HepG2 (cell line): ENCODE measurements around the gene DTX4. TPM values are rescaled to one million over a fixed set of nuclear protein-coding genes. Genes with fewer than 3 reads are reported as not detected.

Experiments
- ADNP ChIP-seq: sonication (generic); formaldehyde crosslinking; IDR thresholded peaks from 2 replicates; pipeline ENCODE4 v1.4.0; 2020; ENCODE audit warnings: missing genetic modification reagents
- ARNT2 ChIP-seq: sonication (generic); formaldehyde crosslinking; IDR thresholded peaks from 2 replicates; pipeline ENCODE4 v1.8.0; 2022; ENCODE audit warnings: mild to moderate bottlenecking, low read depth, missing genetic modification reagents, moderate library complexity
- ATF1 ChIP-seq: IDR thresholded peaks from 2 replicates; pipeline ENCODE4 v1.6.1; 2016; ENCODE audit warnings: mild to moderate bottlenecking, control low read depth
- BCL3 ChIP-seq: sonication (generic); formaldehyde crosslinking; IDR thresholded peaks from 2 replicates; pipeline ENCODE4 v1.5.1; 2020; ENCODE audit warnings: mild to moderate bottlenecking, missing genetic modification reagents, moderate library complexity
- DR1 ChIP-seq: sonication (generic); formaldehyde crosslinking; IDR thresholded peaks from 2 replicates; pipeline ENCODE4 v1.8.0; 2021; ENCODE audit warnings: mild to moderate bottlenecking, missing genetic modification reagents, inconsistent platforms
- ETS1 ChIP-seq: sonication (generic); formaldehyde crosslinking; IDR thresholded peaks from 2 replicates; pipeline ENCODE4 v1.4.0; 2020; ENCODE audit warnings: missing genetic modification reagents
- GMEB2 ChIP-seq: IDR thresholded peaks from 2 replicates; pipeline ENCODE4 v1.6.1; 2016; ENCODE audit warnings: missing biosample characterization, missing genetic modification reagents, low read depth
- HNF4A ChIP-seq: sonication (generic); formaldehyde crosslinking; IDR thresholded peaks from 2 replicates; pipeline ENCODE4 v1.4.0; 2020; ENCODE audit warnings: missing genetic modification reagents
- PAF1 ChIP-seq: IDR thresholded peaks from 2 replicates; pipeline ENCODE4 v1.6.1; 2016; ENCODE audit warnings: missing genetic modification reagents, missing compliant biosample characterization
- RAD21 ChIP-seq: fragments of 450-650 bp; formaldehyde crosslinking; IDR thresholded peaks from 2 replicates; pipeline ENCODE4 v1.5.0; 2020; ENCODE audit warnings: mild to moderate bottlenecking
- TAF1 ChIP-seq: sonication (generic); formaldehyde crosslinking; IDR thresholded peaks from 2 replicates; pipeline ENCODE4 v1.4.0; 2020; ENCODE audit warnings: missing genetic modification reagents
- TBX2 ChIP-seq: sonication (generic); formaldehyde crosslinking; IDR thresholded peaks from 2 replicates; pipeline ENCODE4 v1.5.0; 2020; ENCODE audit warnings: missing genetic modification reagents, mild to moderate bottlenecking, borderline replicate concordance
- ZBTB7B ChIP-seq: sonication (generic); formaldehyde crosslinking; IDR thresholded peaks from 2 replicates; pipeline ENCODE4 v1.4.0; 2020; ENCODE audit warnings: missing genetic modification reagents
- ZMYM4 ChIP-seq: sonication (generic); formaldehyde crosslinking; IDR thresholded peaks from 2 replicates; pipeline ENCODE4 v1.8.1; 2023; ENCODE audit warnings: mild to moderate bottlenecking, missing genetic modification reagents
- ZNF230 ChIP-seq: sonication (generic); formaldehyde crosslinking; IDR thresholded peaks from 2 replicates; pipeline ENCODE4 v1.4.0; 2020; ENCODE audit warnings: mild to moderate bottlenecking, missing genetic modification reagents
- ZNF275 ChIP-seq: sonication (generic); formaldehyde crosslinking; IDR thresholded peaks from 2 replicates; pipeline ENCODE4 v1.8.0; 2022; ENCODE audit warnings: missing genetic modification reagents, mild to moderate bottlenecking, inconsistent platforms, borderline replicate concordance
- ZNF282 ChIP-seq: fragments of 450-650 bp; IDR thresholded peaks from 2 replicates; pipeline ENCODE4 v1.6.1; 2018; ENCODE audit not compliant: partially characterized antibody
- ZNF468 ChIP-seq: sonication (generic); formaldehyde crosslinking; IDR thresholded peaks from 2 replicates; pipeline ENCODE4 v1.8.0; 2022; ENCODE audit warnings: mild to moderate bottlenecking, moderate library complexity, missing genetic modification reagents
- ZNF567 ChIP-seq: sonication (generic); formaldehyde crosslinking; IDR thresholded peaks from 2 replicates; pipeline ENCODE4 v1.8.1; 2023; ENCODE audit warnings: mild to moderate bottlenecking, missing genetic modification reagents, borderline replicate concordance
- polyA plus RNA-seq, 8 experiments: library from polyadenylated mRNA; depleted of rRNA in 3 of 8; stranded (reverse) in 7 of 8; unstranded in 1 of 8; fragments of >200 nt; fragmentation: Illumina TruSeq in 4 of 8; extraction: Trizol in 4 of 8; gene quantifications; 2 replicates each; pipeline versions ENCODE4 v1.2.1 to v1.2.3, GENCODE V29; 2011 to 2016; ENCODE audit warnings: low read depth in 4 of 8, missing spikeins in 1 of 8, mixed read lengths in 1 of 8; ENCODE audit not compliant: insufficient read depth in 1 of 8
- total RNA-seq, 5 experiments: library from RNA; depleted of rRNA; stranded (reverse); fragments of >200 nt; fragmentation: Illumina TruSeq; extraction: Trizol; gene quantifications; 2 replicates each; pipeline ENCODE4 v1.2.3, GENCODE V29; 2016; ENCODE audit warnings: low read depth in 1 of 5
- TF ChIP-seq, protein P1 (sequence below): sonication (generic); formaldehyde crosslinking; IDR thresholded peaks from 2 replicates; pipeline ENCODE4 v1.5.1; 2020; ENCODE audit warnings: mild to moderate bottlenecking, missing genetic modification reagents, moderate library complexity

Gene DTX4
- total and polyA plus RNA-seq, 2 of the 13 experiments (the other 11 are each of a cell fraction or from before 2014, with no cell fraction given): 0.67 to 5.6 TPM

DNA sequence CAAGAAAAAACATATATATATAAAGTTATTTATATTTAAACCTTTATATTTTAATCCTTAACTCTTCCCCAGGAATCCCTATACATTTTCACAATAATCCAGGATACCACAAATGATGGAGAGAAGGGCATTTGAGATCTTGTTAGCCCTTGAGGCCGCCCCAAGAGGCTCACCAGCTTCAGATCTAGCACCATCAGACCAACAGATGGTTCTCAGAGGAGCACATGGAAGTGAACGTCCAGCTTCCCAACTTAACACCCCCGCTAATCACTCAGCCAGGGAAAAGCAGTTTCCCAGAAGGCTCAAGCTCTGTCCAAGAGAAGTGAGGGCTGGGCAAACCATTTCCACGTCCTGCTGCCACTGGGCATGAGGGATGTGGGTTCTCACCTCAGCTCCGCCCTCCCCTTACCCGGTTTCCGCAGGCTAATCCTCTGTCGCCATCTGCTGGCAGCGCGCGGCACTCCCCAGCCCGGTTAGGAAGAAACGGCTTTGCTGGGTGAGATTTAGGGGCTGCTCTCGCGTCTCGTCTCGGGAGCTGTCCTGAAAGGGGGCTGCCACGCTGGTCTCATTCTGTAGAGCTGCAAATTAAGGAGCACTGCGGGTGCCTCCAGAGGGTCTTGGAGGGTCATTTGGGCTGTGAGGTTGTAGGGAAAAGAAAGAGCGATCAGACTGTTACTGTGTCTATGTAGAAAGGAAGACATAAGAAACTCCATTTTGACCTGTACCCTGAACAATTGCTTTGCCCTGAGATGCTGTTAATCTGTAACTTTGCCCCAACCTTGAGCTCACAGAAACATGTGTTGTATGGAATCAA, 36.1 kb upstream of the DTX4 start (continued):
- TF ChIP-seq HNF4A (CRISPR knock-in tag): no peak
- TF ChIP-seq ZNF567 (CRISPR knock-in tag): no peak
- TF ChIP-seq ZBTB7B: peak; percentile 53; the same call in 1 of the 2 replicates
- no peak for TF ChIP-seq ATF1
- no peak for TF ChIP-seq PAF1 (CRISPR knock-in tag)
- TF ChIP-seq ETS1 (CRISPR knock-in tag): no peak
- no peak for TF ChIP-seq ZNF275 (CRISPR knock-in tag)
- TF ChIP-seq ZNF282: no peak
- TF ChIP-seq ZNF468 (CRISPR knock-in tag): no peak
- 0 out of 2 replicates have a peak, but pooled peaks have one; percentile 37 for TF ChIP-seq ZNF230
- peak; percentile 93 for TF ChIP-seq RAD21 (CRISPR knock-in tag)
- no peak for TF ChIP-seq DR1 (CRISPR knock-in tag)
- peak; percentile 45; the same call in 1 of the 2 replicates for TF ChIP-seq TBX2 (CRISPR knock-in tag)
- TF ChIP-seq TAF1 (CRISPR knock-in tag): 0 out of 2 replicates have a peak, but pooled peaks have one; percentile 24
- TF ChIP-seq ZMYM4: peak; percentile 77; the same call in 1 of the 2 replicates
- TF ChIP-seq ADNP (CRISPR knock-in tag): no peak
- 0 out of 2 replicates have a peak, but pooled peaks have one; percentile 55 for TF ChIP-seq BCL3 (CRISPR knock-in tag)
- TF ChIP-seq, protein P1, sequence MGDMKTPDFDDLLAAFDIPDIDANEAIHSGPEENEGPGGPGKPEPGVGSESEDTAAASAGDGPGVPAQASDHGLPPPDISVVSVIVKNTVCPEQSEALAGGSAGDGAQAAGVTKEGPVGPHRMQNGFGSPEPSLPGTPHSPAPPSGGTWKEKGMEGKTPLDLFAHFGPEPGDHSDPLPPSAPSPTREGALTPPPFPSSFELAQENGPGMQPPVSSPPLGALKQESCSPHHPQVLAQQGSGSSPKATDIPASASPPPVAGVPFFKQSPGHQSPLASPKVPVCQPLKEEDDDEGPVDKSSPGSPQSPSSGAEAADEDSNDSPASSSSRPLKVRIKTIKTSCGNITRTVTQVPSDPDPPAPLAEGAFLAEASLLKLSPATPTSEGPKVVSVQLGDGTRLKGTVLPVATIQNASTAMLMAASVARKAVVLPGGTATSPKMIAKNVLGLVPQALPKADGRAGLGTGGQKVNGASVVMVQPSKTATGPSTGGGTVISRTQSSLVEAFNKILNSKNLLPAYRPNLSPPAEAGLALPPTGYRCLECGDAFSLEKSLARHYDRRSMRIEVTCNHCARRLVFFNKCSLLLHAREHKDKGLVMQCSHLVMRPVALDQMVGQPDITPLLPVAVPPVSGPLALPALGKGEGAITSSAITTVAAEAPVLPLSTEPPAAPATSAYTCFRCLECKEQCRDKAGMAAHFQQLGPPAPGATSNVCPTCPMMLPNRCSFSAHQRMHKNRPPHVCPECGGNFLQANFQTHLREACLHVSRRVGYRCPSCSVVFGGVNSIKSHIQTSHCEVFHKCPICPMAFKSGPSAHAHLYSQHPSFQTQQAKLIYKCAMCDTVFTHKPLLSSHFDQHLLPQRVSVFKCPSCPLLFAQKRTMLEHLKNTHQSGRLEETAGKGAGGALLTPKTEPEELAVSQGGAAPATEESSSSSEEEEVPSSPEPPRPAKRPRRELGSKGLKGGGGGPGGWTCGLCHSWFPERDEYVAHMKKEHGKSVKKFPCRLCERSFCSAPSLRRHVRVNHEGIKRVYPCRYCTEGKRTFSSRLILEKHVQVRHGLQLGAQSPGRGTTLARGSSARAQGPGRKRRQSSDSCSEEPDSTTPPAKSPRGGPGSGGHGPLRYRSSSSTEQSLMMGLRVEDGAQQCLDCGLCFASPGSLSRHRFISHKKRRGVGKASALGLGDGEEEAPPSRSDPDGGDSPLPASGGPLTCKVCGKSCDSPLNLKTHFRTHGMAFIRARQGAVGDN (CRISPR knock-in tag): peak; percentile 82
- TF ChIP-seq GMEB2 (CRISPR knock-in tag): no peak
- no peak for TF ChIP-seq ARNT2
